H1 (cell line): ENCODE data around the gene CDH6. TPM values are rescaled to one million over a fixed set of nuclear protein-coding genes. Genes with fewer than 3 reads are reported as not detected.

Source experiments
- BRCA1 ChIP-seq: IDR thresholded peaks from 2 replicates; pipeline ENCODE4 v1.6.1; 2012; ENCODE audit warnings: low read depth, low read length, improper control_type of control experiment
- JUN ChIP-seq: IDR thresholded peaks from 2 replicates; pipeline ENCODE4 v1.6.1; 2011; ENCODE audit warnings: low read depth, mild to moderate bottlenecking, improper control_type of control experiment, low read length
- TAF1 ChIP-seq: IDR thresholded peaks from 2 replicates; pipeline ENCODE4 v1.6.1; 2011; ENCODE audit warnings: mild to moderate bottlenecking, low read depth, low read length
- polyA plus RNA-seq, 7 experiments: library from polyadenylated mRNA; depleted of rRNA in 3 of 7; stranded (reverse) in 5 of 7; unstranded in 2 of 7; fragments of >200 nt in 5 of 7; fragments of 200-250 nt in 2 of 7; gene quantifications; 1 replicate in 5 of 7; 2 replicates in 1 of 7; 4 replicates in 1 of 7; pipeline versions ENCODE4 v1.2.1 to v1.2.3, GENCODE V29; 2011 to 2013; ENCODE audit warnings: missing spikeins in 2 of 7, mixed read lengths in 2 of 7
- total RNA-seq: library from RNA; stranded (reverse); fragmentation: NEBNext Ultra II Directional; extraction: Animal tissue kit (Norgen Biotek cat#: 25700); gene quantifications from 2 replicates; pipeline ENCODE4 v1.2.1, GENCODE V29; 2021
- TF ChIP-seq, protein P1 (sequence below): IDR thresholded peaks from 2 replicates; pipeline ENCODE4 v1.6.1; 2011; ENCODE audit warnings: low read depth, mild to moderate bottlenecking, low read length; ENCODE audit not compliant: insufficient read depth

The CDH6 gene
- total and polyA plus RNA-seq, 2 of the 8 experiments (the other 6 are each of a cell fraction or from before 2014, with no cell fraction given) = 1.4 to 1.9 TPM

DNA sequence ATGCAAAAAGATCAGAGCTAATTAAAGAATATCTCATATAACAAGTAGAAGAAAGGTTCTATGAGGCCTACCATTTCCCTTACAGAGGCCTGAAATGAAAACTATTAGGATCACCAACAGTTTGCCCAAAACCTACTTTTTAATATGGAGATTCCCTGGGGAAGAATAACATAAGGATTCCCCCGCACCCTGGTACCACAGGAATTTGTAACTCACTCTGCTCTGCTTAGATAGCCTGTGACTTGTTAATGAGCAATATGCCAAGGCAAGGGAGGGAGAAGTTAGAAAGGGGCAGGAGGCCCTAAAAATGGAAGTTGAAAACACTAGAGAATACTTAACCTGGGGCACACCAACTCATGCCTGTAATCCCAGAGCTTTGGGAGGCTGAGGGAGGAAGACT, 107.0 kb downstream of the CDH6 start (continued):
- TF ChIP-seq, protein P1, sequence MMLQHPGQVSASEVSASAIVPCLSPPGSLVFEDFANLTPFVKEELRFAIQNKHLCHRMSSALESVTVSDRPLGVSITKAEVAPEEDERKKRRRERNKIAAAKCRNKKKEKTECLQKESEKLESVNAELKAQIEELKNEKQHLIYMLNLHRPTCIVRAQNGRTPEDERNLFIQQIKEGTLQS = no peak
- TF ChIP-seq JUN (no peak), BRCA1 (no peak), TAF1 (no peak)
